ENCODE measurements around the gene KCTD4. TPM values are rescaled to one million over a fixed set of nuclear protein-coding genes. Genes with fewer than 3 reads are reported as not detected.
"Not testable (repeated sequence)": the region's sequence is repeated elsewhere in the genome, so short reads cannot be mapped to it uniquely, and the experiment has no call there.

The KCTD4 gene
- total RNA-seq (2022): not detected in 2 replicates
- not detected for Bru-seq, nascent RNA
- not detected for BruChase-seq, experiment 1, labeled RNA remaining after a 2-hour chase
- not detected for BruChase-seq, experiment 2, labeled RNA remaining after a 6-hour chase
- long read RNA-seq: 0 reads

DNA sequence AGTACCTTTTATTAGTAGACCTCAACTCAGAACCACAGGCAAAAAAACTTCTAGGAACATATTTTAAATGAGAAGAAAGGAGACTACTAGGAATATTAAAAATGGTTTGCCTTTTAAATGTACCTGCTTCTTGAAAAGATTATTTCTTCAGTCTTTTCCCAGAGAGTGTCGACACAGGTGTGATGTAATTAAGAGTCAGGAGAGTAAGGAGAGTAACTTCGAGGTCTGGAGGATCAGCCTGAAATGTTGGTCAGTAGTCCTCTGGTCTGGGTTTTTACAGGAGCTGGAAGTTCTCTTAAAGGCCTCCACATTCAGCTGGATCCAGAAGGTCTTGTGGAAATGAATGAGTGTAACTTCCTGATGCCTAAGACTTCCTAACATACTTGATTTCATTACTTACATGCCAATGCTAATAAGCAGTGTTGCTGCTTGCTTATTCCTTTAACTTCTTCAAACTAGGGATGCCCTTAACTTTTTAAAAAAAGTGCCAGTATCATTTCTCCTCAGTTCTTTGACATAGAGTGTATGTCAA lies at the start of gene KCTD4:
Gene KCTD4 (minus strand): TSS at position 345 of the 532 bp plus-strand sequence. CDS start 6,478 bp downstream, outside the sequence.
- no peak within 1 kb of the TSS for H3K4me3 Mint-ChIP-seq (ENCODE audit: unreplicated experiment)
- intact Hi-C loops (cut with micrococcal nuclease; ENCODE audit: unreplicated experiment): no loop called here
- no peaks in the 10 kb centered on the region for H3K9me3 ChIP-seq
- no peaks in the 10 kb centered on the region for H3K9me3 Mint-ChIP-seq (ENCODE audit: unreplicated experiment)
- no peak for TF ChIP-seq CTCF (IDR thresholded peaks at IDR 0.05; ENCODE audit: insufficient read depth in 1 of 2, low read depth in 1 of 2, low read length in 1 of 2, severe bottlenecking in 1 of 2, unreplicated experiment in 1 of 2)
- no peaks in the 10 kb centered on the region for H3K36me3 ChIP-seq (ENCODE audit: control insufficient read depth, insufficient read depth, low read length)
- no peak within 1 kb of the TSS for H3K4me3 ChIP-seq (ENCODE audit: low read depth, low read length)
- no TSS peak for BruUV-seq (replicated peaks)
- ChIA-PET POLR2A (no interaction called here), CTCF (no interaction called here)
- no peaks in the 10 kb centered on the region for H3K4me1 Mint-ChIP-seq (ENCODE audit: low read depth, unreplicated experiment)
- H3K27me3 ChIP-seq (replicated peaks; ENCODE audit: control insufficient read depth, insufficient read depth, low read length): no peaks in the 10 kb centered on the region
- no peaks in the 10 kb centered on the region for H3K27me3 Mint-ChIP-seq (ENCODE audit: insufficient read depth, unreplicated experiment)
- peaks cover 10% of the 10 kb centered on the region for H3K4me1 ChIP-seq
- peaks cover 10% of the 10 kb centered on the region for H3K36me3 Mint-ChIP-seq (ENCODE audit: insufficient read depth, unreplicated experiment)
- H3K27ac Mint-ChIP-seq (ENCODE audit: unreplicated experiment): no peak within 1 kb of the TSS
- DNase-seq: no peak

DNA sequence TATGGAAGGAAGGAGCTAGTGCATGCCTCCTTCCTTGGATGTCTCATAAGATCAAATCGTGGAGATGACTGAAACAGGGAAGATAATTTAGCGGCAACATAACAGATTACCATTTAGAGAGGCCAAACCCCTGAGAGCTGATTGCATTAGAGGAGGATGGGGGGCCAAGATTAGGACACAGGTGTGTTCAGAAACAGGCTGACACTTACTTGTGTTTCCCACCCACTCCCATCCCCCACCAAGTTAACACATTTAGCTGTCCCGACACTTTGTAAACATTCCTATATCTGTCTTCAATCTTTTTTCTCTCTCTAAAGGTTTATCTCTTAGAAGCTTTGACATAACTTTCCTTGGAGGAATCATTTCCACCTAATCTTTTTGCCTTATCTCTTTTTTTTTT lies 48.8 kb upstream of the KCTD4 start:
- POLR2A ChIA-PET: interaction anchor here (0.5 to 0.6 kb wide), 3 partner anchors 67 to 155 kb away, joined by 3 to 5 read pairs (median 4); no protein-coding TSS in a partner anchor
- peaks cover 28% of the 10 kb centered on the region for H3K4me1 Mint-ChIP-seq (ENCODE audit: low read depth, unreplicated experiment)

GRCh38 chr13:45244736-45245135 lies 43.9 kb upstream of the KCTD4 start:
- H3K36me3 ChIP-seq (ENCODE audit: control insufficient read depth, insufficient read depth, low read length); H3K27ac Mint-ChIP-seq (ENCODE audit: unreplicated experiment); H3K4me3 ChIP-seq (ENCODE audit: low read depth, low read length); H3K9me3 ChIP-seq; H3K9me3 Mint-ChIP-seq (ENCODE audit: unreplicated experiment); H3K27me3 Mint-ChIP-seq (ENCODE audit: insufficient read depth, unreplicated experiment); CTCF ChIA-PET; H3K36me3 Mint-ChIP-seq (ENCODE audit: insufficient read depth, unreplicated experiment); POLR2A ChIA-PET; BruUV-seq (replicated peaks); intact Hi-C loops (cut with micrococcal nuclease; ENCODE audit: unreplicated experiment); H3K4me3 Mint-ChIP-seq (ENCODE audit: unreplicated experiment); H3K27me3 ChIP-seq (replicated peaks; ENCODE audit: control insufficient read depth, insufficient read depth, low read length); DNase-seq: not testable (repeated sequence)
- peaks cover 25% of the 10 kb centered on the region for H3K4me1 ChIP-seq
- peaks cover 20% of the 10 kb centered on the region for H3K4me1 Mint-ChIP-seq (ENCODE audit: low read depth, unreplicated experiment)

More for the DNA sequence above, 48.8 kb upstream of the KCTD4 start:
- BruUV-seq (replicated peaks): no TSS peak
- Mint-ChIP-seq H3K36me3 (ENCODE audit: insufficient read depth, unreplicated experiment) (peaks cover 8% of the 10 kb centered on the region), H3K27ac (ENCODE audit: unreplicated experiment) (peak overlapping the region; percentile 65), H3K4me3 (ENCODE audit: unreplicated experiment) (peak overlapping the region; percentile 2), H3K9me3 (ENCODE audit: unreplicated experiment) (no peaks in the 10 kb centered on the region), H3K27me3 (ENCODE audit: insufficient read depth, unreplicated experiment) (no peaks in the 10 kb centered on the region)
- intact Hi-C loops (cut with micrococcal nuclease; ENCODE audit: unreplicated experiment): no loop called here
- TF ChIP-seq CTCF (IDR thresholded peaks at IDR 0.05; ENCODE audit: insufficient read depth in 1 of 2, low read depth in 1 of 2, low read length in 1 of 2, severe bottlenecking in 1 of 2, unreplicated experiment in 1 of 2): no peak
- peak in 1 of 2 experiments; percentile 24 for DNase-seq
- CTCF ChIA-PET: interaction anchor here (0.6 to 1.3 kb wide), 4 partner anchors 17 to 770 kb away, joined by 3 to 11 read pairs (median 6); no protein-coding TSS in a partner anchor
- H3K27me3 ChIP-seq (replicated peaks; ENCODE audit: control insufficient read depth, insufficient read depth, low read length): no peaks in the 10 kb centered on the region
- peaks cover 44% of the 10 kb centered on the region for H3K4me1 ChIP-seq
- no peaks in the 10 kb centered on the region for H3K36me3 ChIP-seq (ENCODE audit: control insufficient read depth, insufficient read depth, low read length)
- H3K4me3 ChIP-seq (ENCODE audit: low read depth, low read length): no peak overlapping the region
- H3K9me3 ChIP-seq: no peaks in the 10 kb centered on the region

Measured in Caco-2 (cell line).